Lower lobe of right lung (tissue), 2 donors: Measurements from ENCODE around the gene HAGHL. TPM values are rescaled to one million over a fixed set of nuclear protein-coding genes. Genes with fewer than 3 reads are reported as not detected.

Experiments used
- ATAC-seq, 2 donors: fragments of 200-7000 bp; cut with Tn5 transposase; one replicate each; pipeline ENCODE4 v1.9.1; 2020 to 2022; ENCODE audit warnings: mild to moderate bottlenecking in 2 of 2, moderate library complexity in 2 of 2
- DNase-seq: peaks from one replicate; pipeline ENCODE4 v3.0.0-alpha.2; 2020
- H3K27ac ChIP-seq: fragments of 200-600 bp; one replicate; pipeline ENCODE4 v1.8.0; 2022
- H3K27me3 ChIP-seq: fragments of 200-600 bp; one replicate; pipeline ENCODE4 v1.8.0; 2022; ENCODE audit warnings: low read depth
- H3K36me3 ChIP-seq: fragments of 200-600 bp; one replicate; pipeline ENCODE4 v1.8.0; 2022; ENCODE audit warnings: mild to moderate bottlenecking
- H3K4me1 ChIP-seq: fragments of 200-600 bp; one replicate; pipeline ENCODE4 v1.8.0; 2022
- H3K4me3 ChIP-seq: fragments of 200-600 bp; one replicate; pipeline ENCODE4 v1.8.0; 2022; ENCODE audit warnings: mild to moderate bottlenecking
- H3K9me3 ChIP-seq: fragments of 200-600 bp; one replicate; pipeline ENCODE4 v1.8.0; 2022
- intact Hi-C: fragments of 100-400 bp; cut with DNase I; formaldehyde crosslinking; loops from one replicate; pipeline ENCODE4 v1.11.0; 2022
- long read RNA-seq: library from polyadenylated mRNA; unstranded; transcript quantifications from one replicate; pipeline ENCODE4 v2.0.0, GENCODE V29; 2021
- total RNA-seq: library from RNA; stranded (reverse); fragmentation: NEBNext Ultra II Directional; extraction: Animal tissue kit (Norgen Biotek cat#: 25700); gene quantifications from one replicate; pipeline ENCODE4 v1.2.1, GENCODE V29; 2021
- TF ChIP-seq, protein P1 (sequence below): fragments of 200-600 bp; IDR thresholded peaks from one replicate; pipeline ENCODE4 v1.8.0; 2022; ENCODE audit warnings: antibody characterized with exemption, mild to moderate bottlenecking
- donor health status: DM: no; HTN: yes; CAD: no; lungs with severe emphysema.

Gene HAGHL, protein sequence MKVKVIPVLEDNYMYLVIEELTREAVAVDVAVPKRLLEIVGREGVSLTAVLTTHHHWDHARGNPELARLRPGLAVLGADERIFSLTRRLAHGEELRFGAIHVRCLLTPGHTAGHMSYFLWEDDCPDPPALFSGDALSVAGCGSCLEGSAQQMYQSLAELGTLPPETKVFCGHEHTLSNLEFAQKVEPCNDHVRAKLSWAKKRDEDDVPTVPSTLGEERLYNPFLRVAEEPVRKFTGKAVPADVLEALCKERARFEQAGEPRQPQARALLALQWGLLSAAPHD
- 15.6 TPM for total RNA-seq
- long read RNA-seq, partial matches to known transcripts: 2 of 21 reads
- long read RNA-seq, other reads (novel, unspliced or antisense): 16 of 21 reads

DNA sequence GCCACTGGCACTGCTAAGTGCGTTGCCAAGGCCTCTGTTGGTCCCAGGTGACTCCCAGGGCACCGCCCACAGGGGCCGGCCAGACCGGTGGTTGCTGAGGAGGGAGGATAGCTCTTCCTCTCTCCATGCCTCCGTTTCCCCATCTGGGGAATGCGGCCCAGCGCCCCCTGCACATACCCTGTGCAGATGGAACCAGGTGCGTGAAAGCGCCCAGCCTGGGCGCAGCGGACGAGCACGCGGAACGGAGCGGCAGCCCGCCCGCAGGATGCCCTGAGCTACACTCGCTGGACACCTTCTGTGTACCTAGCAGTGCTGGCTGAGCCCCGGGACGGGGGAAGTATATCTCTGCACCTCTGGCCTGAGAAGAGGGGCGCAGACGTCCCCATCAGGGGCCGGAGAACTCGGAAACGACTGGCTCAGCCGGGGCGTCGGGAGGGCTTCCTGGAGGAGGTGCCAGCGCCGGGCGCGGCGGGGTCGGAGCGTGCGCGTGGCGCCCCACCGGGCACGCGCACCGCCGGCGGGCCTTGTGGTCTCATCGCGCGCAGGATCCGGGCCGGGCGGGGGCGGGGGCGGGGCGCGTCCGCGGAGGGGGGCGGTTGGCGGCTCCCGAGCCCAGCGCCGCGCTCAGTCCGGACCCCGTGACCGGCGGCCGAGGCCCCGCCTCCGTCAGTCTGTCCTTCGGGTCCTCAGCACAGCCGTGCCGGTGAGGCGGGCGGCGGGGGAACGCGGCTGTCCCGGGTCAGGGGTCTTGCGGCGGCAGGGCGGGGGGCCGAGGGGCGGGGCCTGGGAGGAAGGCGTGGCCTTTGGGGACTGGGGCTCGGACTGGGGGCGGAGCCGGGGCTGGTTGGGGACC, at the start of gene HAGHL, which contains the start of gene CCDC78:
HAGHL (plus strand) TSS at position 669 of the 853 bp plus-strand sequence. CDS start 404 bp downstream, outside the sequence.
CCDC78 (minus strand) TSS at position 6 of the 853 bp plus-strand sequence. CDS start 76 bp downstream, outside the sequence.
- peaks cover 29% of the 10 kb centered on the region for H3K4me1 ChIP-seq
- H3K27me3 ChIP-seq: peaks cover 31% of the 10 kb centered on the region
- intact Hi-C loops: no loop called here
- H3K9me3 ChIP-seq: no peaks in the 10 kb centered on the region
- H3K27ac ChIP-seq: peak within 1 kb of the TSS; percentile 38
- peaks cover 5% of the 10 kb centered on the region for H3K36me3 ChIP-seq
- peak within 1 kb of the TSS; percentile 58 for H3K4me3 ChIP-seq
- DNase-seq: peak; percentile 75
- ATAC-seq: peak; percentile 21 to 46
- TF ChIP-seq, protein P1, sequence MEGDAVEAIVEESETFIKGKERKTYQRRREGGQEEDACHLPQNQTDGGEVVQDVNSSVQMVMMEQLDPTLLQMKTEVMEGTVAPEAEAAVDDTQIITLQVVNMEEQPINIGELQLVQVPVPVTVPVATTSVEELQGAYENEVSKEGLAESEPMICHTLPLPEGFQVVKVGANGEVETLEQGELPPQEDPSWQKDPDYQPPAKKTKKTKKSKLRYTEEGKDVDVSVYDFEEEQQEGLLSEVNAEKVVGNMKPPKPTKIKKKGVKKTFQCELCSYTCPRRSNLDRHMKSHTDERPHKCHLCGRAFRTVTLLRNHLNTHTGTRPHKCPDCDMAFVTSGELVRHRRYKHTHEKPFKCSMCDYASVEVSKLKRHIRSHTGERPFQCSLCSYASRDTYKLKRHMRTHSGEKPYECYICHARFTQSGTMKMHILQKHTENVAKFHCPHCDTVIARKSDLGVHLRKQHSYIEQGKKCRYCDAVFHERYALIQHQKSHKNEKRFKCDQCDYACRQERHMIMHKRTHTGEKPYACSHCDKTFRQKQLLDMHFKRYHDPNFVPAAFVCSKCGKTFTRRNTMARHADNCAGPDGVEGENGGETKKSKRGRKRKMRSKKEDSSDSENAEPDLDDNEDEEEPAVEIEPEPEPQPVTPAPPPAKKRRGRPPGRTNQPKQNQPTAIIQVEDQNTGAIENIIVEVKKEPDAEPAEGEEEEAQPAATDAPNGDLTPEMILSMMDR: no peak

DNA sequence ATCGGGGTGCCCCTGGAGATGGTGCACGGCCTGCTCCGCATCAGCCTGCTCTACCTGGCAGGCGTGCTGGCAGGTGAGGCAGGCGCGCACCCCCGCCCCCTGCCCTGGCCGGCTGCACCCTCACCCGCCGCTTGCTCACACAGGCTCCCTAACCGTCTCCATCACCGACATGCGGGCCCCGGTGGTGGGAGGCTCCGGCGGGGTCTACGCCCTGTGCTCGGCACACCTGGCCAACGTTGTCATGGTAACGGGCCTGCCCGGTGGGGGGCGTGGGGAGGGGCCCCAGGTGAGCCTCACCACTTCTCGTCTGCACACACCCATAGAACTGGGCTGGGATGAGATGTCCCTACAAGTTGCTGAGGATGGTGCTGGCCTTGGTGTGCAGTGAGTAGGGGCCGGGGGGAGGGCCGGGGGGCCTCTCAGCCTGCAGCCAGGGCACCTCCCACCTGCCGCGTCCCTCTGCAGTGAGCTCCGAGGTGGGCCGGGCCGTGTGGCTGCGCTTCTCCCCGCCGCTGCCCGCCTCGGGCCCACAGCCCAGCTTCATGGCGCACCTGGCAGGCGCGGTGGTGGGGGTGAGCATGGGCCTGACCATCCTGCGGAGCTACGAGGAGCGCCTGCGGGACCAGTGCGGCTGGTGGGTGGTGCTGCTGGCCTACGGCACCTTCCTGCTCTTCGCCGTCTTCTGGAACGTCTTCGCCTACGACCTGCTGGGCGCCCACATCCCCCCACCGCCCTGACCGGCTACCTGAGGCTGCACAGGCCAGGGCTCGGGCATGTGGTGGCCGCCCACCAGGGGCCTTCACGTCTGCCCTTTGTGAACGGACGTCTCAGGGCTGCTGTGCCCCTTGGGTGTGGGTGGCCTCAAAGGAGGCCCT, 49.4 kb upstream of the HAGHL start:
- Histone ChIP-seq H3K4me3 (peak overlapping the region; percentile 19), H3K27me3 (peaks cover 11% of the 10 kb centered on the region), H3K9me3 (no peaks in the 10 kb centered on the region), H3K4me1 (peaks cover 38% of the 10 kb centered on the region), H3K36me3 (peaks cover 29% of the 10 kb centered on the region), H3K27ac (no peak overlapping the region)
- ATAC-seq: no peak
- intact Hi-C loops: no loop called here
- DNase-seq: no peak
- TF ChIP-seq, protein P1: no peak

DNA sequence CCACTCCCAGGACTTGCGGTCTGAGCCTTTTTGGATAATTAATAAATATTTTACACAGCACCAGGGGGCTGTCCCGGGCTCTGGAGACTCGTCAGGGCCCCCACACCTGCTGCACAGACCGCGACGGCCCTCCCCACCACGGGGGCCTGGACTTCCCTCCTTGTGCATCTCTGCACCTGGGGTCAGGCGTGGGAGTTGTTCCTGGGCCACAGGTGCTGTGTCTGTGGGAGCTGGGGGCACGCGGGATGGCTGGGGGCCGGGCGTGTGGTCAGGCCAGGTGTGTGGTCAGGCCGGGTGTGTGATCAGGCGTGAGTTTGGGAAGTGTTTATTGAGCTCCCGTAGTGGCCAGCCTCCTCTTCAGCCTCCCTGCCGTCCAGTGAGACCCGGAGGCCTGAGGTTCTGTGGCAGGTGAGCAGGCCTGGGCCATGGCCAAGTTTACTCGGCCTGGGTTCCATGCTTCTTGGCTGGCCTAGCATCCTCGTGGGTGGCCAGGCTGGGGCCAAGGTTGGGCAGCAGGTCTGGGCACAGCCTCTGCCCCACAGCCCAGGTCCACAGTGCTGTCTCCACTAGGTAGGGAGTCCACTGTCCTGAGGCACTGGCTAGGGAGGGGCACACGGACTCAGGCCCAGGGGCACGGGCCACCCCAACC, 48.6 kb upstream of the HAGHL start:
- H3K9me3 ChIP-seq: no peaks in the 10 kb centered on the region
- DNase-seq (no peak), ATAC-seq (no peak)
- H3K27ac ChIP-seq: no peak overlapping the region
- H3K4me3 ChIP-seq: no peak overlapping the region
- H3K4me1 ChIP-seq: peaks cover 46% of the 10 kb centered on the region
- TF ChIP-seq, protein P1: no peak
- peaks cover 11% of the 10 kb centered on the region for H3K27me3 ChIP-seq
- peaks cover 27% of the 10 kb centered on the region for H3K36me3 ChIP-seq
- intact Hi-C loops: no loop called here

DNA sequence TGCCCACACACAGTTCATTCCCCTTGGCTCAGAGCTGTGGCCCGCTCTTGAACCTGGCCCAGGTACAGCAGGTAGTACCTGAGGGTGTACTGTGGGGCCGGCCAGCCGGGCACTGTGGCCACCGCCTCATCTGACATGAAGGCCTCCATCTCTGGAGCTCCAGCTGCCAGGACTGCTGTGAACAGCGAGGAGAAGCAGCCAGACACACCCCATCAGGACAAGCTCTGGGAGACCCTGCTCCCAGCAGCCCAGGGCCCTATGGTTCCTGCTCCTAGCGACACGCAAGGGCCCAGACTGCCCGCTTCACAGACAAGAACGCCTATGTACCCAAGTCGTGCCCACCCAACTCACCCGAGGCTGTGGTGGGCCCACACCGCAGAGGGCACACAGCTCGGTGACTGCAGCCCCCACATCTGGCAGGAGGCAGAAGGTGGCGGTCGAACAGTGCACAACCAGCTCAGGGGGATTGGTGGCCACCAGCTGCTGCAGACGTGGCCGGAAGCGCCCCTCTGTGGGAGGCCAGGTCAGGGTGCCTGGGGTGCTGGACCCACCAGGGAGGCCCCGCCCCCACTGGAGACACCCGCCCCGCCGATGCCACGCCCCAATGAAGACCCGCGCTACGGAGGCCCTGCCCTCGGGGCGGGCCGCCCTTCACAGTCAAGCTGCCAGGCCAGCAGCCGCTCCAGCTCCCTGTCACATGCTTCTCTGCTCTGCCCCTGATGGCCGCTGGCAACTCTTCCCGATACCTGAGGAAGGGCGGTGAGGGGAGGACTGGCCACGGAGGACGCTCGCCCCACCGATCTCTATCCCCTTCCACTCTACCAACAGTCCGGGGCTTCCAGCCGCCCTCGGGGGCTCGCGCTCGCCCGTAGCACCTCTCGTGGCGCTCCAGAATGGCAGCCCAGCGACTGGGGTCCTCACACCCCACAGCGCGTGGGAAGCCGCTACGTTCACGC, 47.8 kb upstream of the HAGHL start:
- H3K9me3 ChIP-seq: no peaks in the 10 kb centered on the region
- H3K27ac ChIP-seq: peak overlapping the region; percentile 70
- intact Hi-C loops: no loop called here
- TF ChIP-seq, protein P1: no peak
- peaks cover 11% of the 10 kb centered on the region for H3K27me3 ChIP-seq
- H3K4me3 ChIP-seq: peak overlapping the region; percentile 71
- peak; percentile 14 to 41 for ATAC-seq
- peaks cover 20% of the 10 kb centered on the region for H3K36me3 ChIP-seq
- DNase-seq: peak; percentile 80
- peaks cover 51% of the 10 kb centered on the region for H3K4me1 ChIP-seq
